SU-DHL-6 (cell line): ENCODE results near the gene TMEM117.

ENCODE experiments used
- H2AFZ ChIP-seq: fragments of 200-600 bp; sonication (generic); 2 replicates; pipeline ENCODE4 v1.6.1; 2014; ENCODE audit warnings: low read depth, mild to moderate bottlenecking, moderate library complexity, mixed read lengths, antibody characterized with exemption, low read length; ENCODE audit not compliant: severe bottlenecking
- H3F3A ChIP-seq: fragments of 200-600 bp; shearing (Covaris generic); 2 replicates; pipeline ENCODE4 v1.6.0; 2016; ENCODE audit warnings: antibody characterized with exemption, mild to moderate bottlenecking; ENCODE audit not compliant: insufficient read depth
- H3K27ac ChIP-seq: fragments of 200-600 bp; sonication (generic); 2 replicates; pipeline ENCODE4 v1.5.1; 2016; ENCODE audit warnings: low read depth, mild to moderate bottlenecking, low read length, moderate library complexity, mixed read lengths
- H3K27me3 ChIP-seq: fragments of 200-600 bp; sonication (generic), shearing (Covaris generic); 2 replicates; pipeline ENCODE4 v1.6.0; 2014; ENCODE audit warnings: mild to moderate bottlenecking, low read length
- H3K36me3 ChIP-seq: fragments of 200-600 bp; sonication (generic); 2 replicates; pipeline ENCODE4 v1.6.1; 2014; ENCODE audit warnings: mild to moderate bottlenecking, low read length, mixed read lengths
- H3K4me2 ChIP-seq: fragments of 300-600, 200-600 bp; shearing (Covaris generic), sonication (generic); 2 replicates; pipeline ENCODE4 v1.6.0; 2014; ENCODE audit warnings: low read length, low read depth, mild to moderate bottlenecking; ENCODE audit not compliant: poor library complexity, severe bottlenecking
- H3K4me3 ChIP-seq: fragments of 200-600 bp; sonication (generic); 2 replicates; pipeline ENCODE4 v1.5.1; 2014; ENCODE audit warnings: antibody characterized with exemption, low read length, mild to moderate bottlenecking, mixed read lengths; ENCODE audit not compliant: insufficient read depth, poor library complexity, severe bottlenecking
- H3K79me2 ChIP-seq: fragments of 200-600 bp; sonication (generic); 2 replicates; pipeline ENCODE4 v1.6.1; 2014; ENCODE audit warnings: mild to moderate bottlenecking, low read length, moderate library complexity; ENCODE audit not compliant: insufficient read depth
- H3K9ac ChIP-seq: fragments of 200-600 bp; sonication (generic); 2 replicates; pipeline ENCODE4 v1.7.0; 2014; ENCODE audit warnings: mild to moderate bottlenecking, low read length
- H3K9me2 ChIP-seq: fragments of 200-600 bp; sonication (generic); replicated peaks from 2 replicates; pipeline ENCODE4 v1.6.1; 2014; ENCODE audit warnings: low read length; ENCODE audit not compliant: insufficient read depth
- H3K9me3 ChIP-seq: fragments of 200-600 bp; sonication (generic); 2 replicates; pipeline ENCODE4 v1.6.1; 2014; ENCODE audit warnings: low read length, mixed read lengths; ENCODE audit not compliant: insufficient read depth
- H4K20me1 ChIP-seq: fragments of 200-600 bp; sonication (generic); 2 replicates; pipeline ENCODE4 v1.6.1; 2014; ENCODE audit warnings: low read depth, mild to moderate bottlenecking, antibody characterized with exemption, low read length, moderate library complexity, mixed read lengths
- EZH2phosphoT487 ChIP-seq: fragments of 200-600 bp; sonication (generic), shearing (Covaris generic); conservative IDR thresholded peaks from 2 replicates; pipeline ENCODE4 v1.6.1; 2018; ENCODE audit warnings: mild to moderate bottlenecking, antibody characterized with exemption, low read length, moderate library complexity, mixed read lengths
- TF ChIP-seq, protein P1 (sequence below): fragments of 200-600 bp; sonication (generic); IDR thresholded peaks from one replicate; pipeline ENCODE4 v1.5.1; 2017; ENCODE audit warnings: antibody characterized with exemption, mild to moderate bottlenecking, low read length, moderate library complexity; ENCODE audit not compliant: insufficient read depth, poor library complexity, severe bottlenecking

Gene TMEM117

GRCh38 chr12:44240186-44240585, 404.3 kb downstream of the TMEM117 start:
- Histone ChIP-seq H3K9ac (no peak overlapping the region), H3F3A (no peaks in the 10 kb centered on the region), H2AFZ (no peak overlapping the region), H3K27ac (no peak overlapping the region), H3K9me2 (no peaks in the 10 kb centered on the region), H3K27me3 (no peaks in the 10 kb centered on the region), H4K20me1 (no peaks in the 10 kb centered on the region), H3K79me2 (no peaks in the 10 kb centered on the region), H3K9me3 (no peaks in the 10 kb centered on the region), H3K36me3 (no peaks in the 10 kb centered on the region), H3K4me3 (no peak overlapping the region), H3K4me2 (no peak overlapping the region)
- TF ChIP-seq, protein P1, sequence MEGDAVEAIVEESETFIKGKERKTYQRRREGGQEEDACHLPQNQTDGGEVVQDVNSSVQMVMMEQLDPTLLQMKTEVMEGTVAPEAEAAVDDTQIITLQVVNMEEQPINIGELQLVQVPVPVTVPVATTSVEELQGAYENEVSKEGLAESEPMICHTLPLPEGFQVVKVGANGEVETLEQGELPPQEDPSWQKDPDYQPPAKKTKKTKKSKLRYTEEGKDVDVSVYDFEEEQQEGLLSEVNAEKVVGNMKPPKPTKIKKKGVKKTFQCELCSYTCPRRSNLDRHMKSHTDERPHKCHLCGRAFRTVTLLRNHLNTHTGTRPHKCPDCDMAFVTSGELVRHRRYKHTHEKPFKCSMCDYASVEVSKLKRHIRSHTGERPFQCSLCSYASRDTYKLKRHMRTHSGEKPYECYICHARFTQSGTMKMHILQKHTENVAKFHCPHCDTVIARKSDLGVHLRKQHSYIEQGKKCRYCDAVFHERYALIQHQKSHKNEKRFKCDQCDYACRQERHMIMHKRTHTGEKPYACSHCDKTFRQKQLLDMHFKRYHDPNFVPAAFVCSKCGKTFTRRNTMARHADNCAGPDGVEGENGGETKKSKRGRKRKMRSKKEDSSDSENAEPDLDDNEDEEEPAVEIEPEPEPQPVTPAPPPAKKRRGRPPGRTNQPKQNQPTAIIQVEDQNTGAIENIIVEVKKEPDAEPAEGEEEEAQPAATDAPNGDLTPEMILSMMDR = no peak
- TF ChIP-seq EZH2phosphoT487 = no peak

DNA sequence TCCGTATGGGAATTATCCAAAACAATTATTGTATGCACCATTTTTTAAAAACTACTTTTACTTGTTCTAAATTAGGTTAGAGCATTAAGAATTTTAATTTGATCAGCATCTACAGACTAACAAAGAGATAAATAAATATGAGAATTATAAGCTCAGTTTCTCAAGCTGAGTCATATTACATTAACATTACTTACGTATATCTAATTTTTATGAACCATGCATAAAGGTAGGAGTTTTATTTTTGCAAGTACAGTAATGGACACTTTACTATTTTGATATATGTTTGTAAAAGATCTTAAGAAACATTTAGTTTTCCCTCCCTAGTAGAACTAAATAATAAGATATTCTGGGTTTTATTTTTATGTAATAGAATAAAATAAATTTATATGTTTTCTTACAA, 410.1 kb downstream of the TMEM117 start:
- no peaks in the 10 kb centered on the region for H3K9me3 ChIP-seq
- TF ChIP-seq EZH2phosphoT487 = no peak
- TF ChIP-seq, protein P1 = no peak
- H3F3A ChIP-seq = no peaks in the 10 kb centered on the region

GRCh38 chr12:44246482-44247105, 410.7 kb downstream of the TMEM117 start:
- no peak overlapping the region for H2AFZ ChIP-seq
- no peaks in the 10 kb centered on the region for H3K79me2 ChIP-seq
- H3K9me3 ChIP-seq = no peaks in the 10 kb centered on the region
- H3K27me3 ChIP-seq = no peaks in the 10 kb centered on the region
- no peak overlapping the region for H3K9ac ChIP-seq
- H3F3A ChIP-seq = no peaks in the 10 kb centered on the region
- no peaks in the 10 kb centered on the region for H3K36me3 ChIP-seq
- H3K4me3 ChIP-seq = no peak overlapping the region
- no peak overlapping the region for H3K4me2 ChIP-seq
- TF ChIP-seq, protein P1 = no peak
- no peak for TF ChIP-seq EZH2phosphoT487
- H3K9me2 ChIP-seq = no peaks in the 10 kb centered on the region
- no peak overlapping the region for H3K27ac ChIP-seq
- no peaks in the 10 kb centered on the region for H4K20me1 ChIP-seq

More for the DNA sequence above, 410.1 kb downstream of the TMEM117 start:
- Histone ChIP-seq H3K9me2 (no peaks in the 10 kb centered on the region), H3K4me3 (no peak overlapping the region), H3K27me3 (no peaks in the 10 kb centered on the region), H4K20me1 (no peaks in the 10 kb centered on the region), H2AFZ (no peak overlapping the region), H3K79me2 (no peaks in the 10 kb centered on the region), H3K27ac (no peak overlapping the region), H3K4me2 (no peak overlapping the region), H3K9ac (no peak overlapping the region), H3K36me3 (no peaks in the 10 kb centered on the region)
